ENCODE results near the gene SDK1. TPM values are rescaled to one million over a fixed set of nuclear protein-coding genes. Genes with fewer than 3 reads are reported as not detected.

SDK1 gene
- total and polyA plus RNA-seq, 10 of the 15 experiments (the other 5 are each of a cell fraction or from before 2014, with no cell fraction given): 0.14 to 0.33 TPM; not detected in 8

GRCh38 chr7:4150731-4151130 is 849.7 kb downstream of the SDK1 start:
- RAD21 ChIA-PET (ENCODE audit: unreplicated experiment): no interaction called here
- SMC1A ChIA-PET (ENCODE audit: uncharacterized antibody, unreplicated experiment): no interaction called here
- no peaks in the 10 kb centered on the region for H3K4me1 ChIP-seq (ENCODE audit: control insufficient read depth, insufficient read depth, low read length)
- BruUV-seq (replicated peaks): no TSS peak
- no peak overlapping the region for H3K4me3 ChIP-seq
- intact Hi-C loops (cut with micrococcal nuclease; ENCODE audit: unreplicated experiment) (no loop called here), in situ Hi-C loops (cut with MboI) (no loop called here)
- POLR2A ChIA-PET: no interaction called here
- CTCF ChIA-PET: no interaction called here
- WGBS (ENCODE audit: insufficient coverage, insufficient replicate concordance, low lambda C conversion rate, missing lambda C conversion rate): 45% methylated on average over 9 of the region's 9 CpGs
- no peaks in the 10 kb centered on the region for H4K20me1 ChIP-seq (ENCODE audit: control insufficient read depth, insufficient read depth)
- FAIRE-seq (no peak), DNase-seq (ENCODE audit: low read depth, low spot score) (no peak), ATAC-seq (no peak)
- no peaks in the 10 kb centered on the region for H3K27me3 ChIP-seq (replicated peaks in 1 of 2; ENCODE audit: control insufficient read depth in 2 of 2, insufficient read depth in 2 of 2, low read length in 1 of 2)
- H3K36me3 ChIP-seq (ENCODE audit: control insufficient read depth in 2 of 2, insufficient read depth in 2 of 2, low read length in 1 of 2): no peaks in the 10 kb centered on the region
- H3K9me3 ChIP-seq (replicated peaks; ENCODE audit: control insufficient read depth, insufficient read depth, low read length): no peaks in the 10 kb centered on the region; the same call in 2 of the 3 replicates
- H3K9ac ChIP-seq (ENCODE audit: control insufficient read depth, insufficient read depth, low read length): no peak overlapping the region
- H3K4me2 ChIP-seq (ENCODE audit: control insufficient read depth, insufficient read depth): no peak overlapping the region
- no peak overlapping the region for H2AFZ ChIP-seq (ENCODE audit: control insufficient read depth, low read depth, low read length)
- H3K27ac ChIP-seq (ENCODE audit: control insufficient read depth, insufficient read depth): no peak overlapping the region
- H3K79me2 ChIP-seq (ENCODE audit: control insufficient read depth, insufficient read depth, low read length): no peaks in the 10 kb centered on the region
- no peak for TF ChIP-seq HDGF (IDR thresholded peaks at IDR 0.05)
- no peak for TF ChIP-seq ETV6 (conservative IDR thresholded peaks at IDR 0.05 in 1 of 2, IDR thresholded peaks at IDR 0.05 in 1 of 2; ENCODE audit: borderline replicate concordance in 1 of 2, low read depth in 1 of 2)
- no peak for TF ChIP-seq ZZZ3 (IDR thresholded peaks at IDR 0.05; ENCODE audit: control insufficient read depth, insufficient read length, low read depth)
- no peak for TF ChIP-seq MTA3 (IDR thresholded peaks at IDR 0.05; ENCODE audit: borderline replicate concordance, low read length)
- no peak for TF ChIP-seq FOXK2 (IDR thresholded peaks at IDR 0.05)
- TF ChIP-seq ZNF687 (IDR thresholded peaks at IDR 0.05): no peak
- TF ChIP-seq, protein P1, sequence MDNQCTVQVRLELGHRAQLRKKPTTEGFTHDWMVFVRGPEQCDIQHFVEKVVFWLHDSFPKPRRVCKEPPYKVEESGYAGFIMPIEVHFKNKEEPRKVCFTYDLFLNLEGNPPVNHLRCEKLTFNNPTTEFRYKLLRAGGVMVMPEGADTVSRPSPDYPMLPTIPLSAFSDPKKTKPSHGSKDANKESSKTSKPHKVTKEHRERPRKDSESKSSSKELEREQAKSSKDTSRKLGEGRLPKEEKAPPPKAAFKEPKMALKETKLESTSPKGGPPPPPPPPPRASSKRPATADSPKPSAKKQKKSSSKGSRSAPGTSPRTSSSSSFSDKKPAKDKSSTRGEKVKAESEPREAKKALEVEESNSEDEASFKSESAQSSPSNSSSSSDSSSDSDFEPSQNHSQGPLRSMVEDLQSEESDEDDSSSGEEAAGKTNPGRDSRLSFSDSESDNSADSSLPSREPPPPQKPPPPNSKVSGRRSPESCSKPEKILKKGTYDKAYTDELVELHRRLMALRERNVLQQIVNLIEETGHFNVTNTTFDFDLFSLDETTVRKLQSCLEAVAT (IDR thresholded peaks at IDR 0.05): no peak
- TF ChIP-seq EZH2 (IDR thresholded peaks at IDR 0.05; ENCODE audit: borderline replicate concordance, control insufficient read depth, low read depth, low read length): no peak
- no peak for TF ChIP-seq NR2F1 (conservative IDR thresholded peaks at IDR 0.05)
- TF ChIP-seq RBBP5 (conservative IDR thresholded peaks at IDR 0.05): no peak
- no peak for TF ChIP-seq RCOR1 (conservative IDR thresholded peaks at IDR 0.05; ENCODE audit: low read depth, low read length)
- no peak for TF ChIP-seq RELA (IDR thresholded peaks at IDR 0.05; ENCODE audit: borderline replicate concordance, partially characterized antibody)
- TF ChIP-seq GATAD2B (conservative IDR thresholded peaks at IDR 0.05; ENCODE audit: low read depth): no peak
- TF ChIP-seq SMAD5 (IDR thresholded peaks at IDR 0.05; ENCODE audit: low read depth): no peak
- no peak for TF ChIP-seq NFIC (IDR thresholded peaks at IDR 0.05; ENCODE audit: low read depth, low read length)
- TF ChIP-seq IRF5 (IDR thresholded peaks at IDR 0.05; ENCODE audit: borderline replicate concordance): no peak

Data from GM12878 (cell line).